IMR-90 (cell line): ENCODE data around the gene UBQLN2. TPM values are rescaled to one million over a fixed set of nuclear protein-coding genes. Genes with fewer than 3 reads are reported as not detected.

ENCODE experiments used
- ATAC-seq: fragments of 200-7000 bp; cut with Tn5 transposase; 2 replicates; pipeline ENCODE4 v1.9.1; 2020; ENCODE audit warnings: low read depth, mild to moderate bottlenecking, moderate library complexity
- BruUV-seq: library from RNA; stranded (reverse); fragments of 400-500 nt; replicated peaks from 2 replicates; lab custom pipeline; 2021; lab: Mats Ljungman, UMichigan
- CTCF ChIA-PET: fragments of 300-600 bp; formaldehyde crosslinking; extraction: SDS; loops from one replicate; lab custom pipeline; 2021; ENCODE audit warnings: antibody characterized with exemption; lab: Yijun Ruan, JAX
- POLR2A ChIA-PET: fragments of 300-600 bp; sonication (Branson Sonifier 250); formaldehyde crosslinking; loops from one replicate; lab custom pipeline; 2022; ENCODE audit warnings: antibody characterized with exemption; ENCODE audit not compliant: unreplicated experiment; lab: Charles Lee
- DNase-seq: peaks from one replicate; pipeline ENCODE4 v3.0.0; 2013
- H2AFZ ChIP-seq: replicated peaks from 2 replicates; pipeline ENCODE3; 2013; ENCODE audit warnings: low read length, mild to moderate bottlenecking; ENCODE audit not compliant: poor library complexity
- H2AK5ac ChIP-seq: 2 replicates; pipeline ENCODE4 v1.6.1; 2013; ENCODE audit warnings: low read depth, low read length, inconsistent platforms
- H2AK9ac ChIP-seq: replicated peaks from 2 replicates; pipeline ENCODE3; 2013; ENCODE audit warnings: mild to moderate bottlenecking, low read depth, low read length, moderate library complexity; ENCODE audit not compliant: poor library complexity
- H2BK120ac ChIP-seq: 2 replicates; pipeline ENCODE4 v1.6.1; 2013; ENCODE audit warnings: low read depth, low read length, inconsistent platforms
- H2BK15ac ChIP-seq: 3 replicates; pipeline ENCODE4 v1.6.1; 2013; ENCODE audit warnings: low read depth, low read length, inconsistent platforms
- H2BK20ac ChIP-seq: 2 replicates; pipeline ENCODE4 v1.6.1; 2013; ENCODE audit warnings: low read depth, mild to moderate bottlenecking, inconsistent platforms, low read length, moderate library complexity
- H2BK5ac ChIP-seq: 2 replicates; pipeline ENCODE4 v1.6.1; 2013; ENCODE audit warnings: mild to moderate bottlenecking, low read depth, low read length, inconsistent platforms; ENCODE audit not compliant: poor library complexity, severe bottlenecking
- H3K14ac ChIP-seq: replicated peaks from 2 replicates; pipeline ENCODE4 v1.6.1; 2013; ENCODE audit warnings: low read depth, low read length, inconsistent platforms
- H3K18ac ChIP-seq: 2 replicates; pipeline ENCODE4 v1.6.1; 2013; ENCODE audit warnings: low read depth, low read length, control low read depth
- H3K23ac ChIP-seq: 2 replicates; pipeline ENCODE4 v1.6.1; 2013; ENCODE audit warnings: low read depth, low read length, inconsistent platforms
- H3K27ac ChIP-seq: 2 replicates; pipeline ENCODE4 v1.5.1; 2013; ENCODE audit warnings: mild to moderate bottlenecking, control low read depth, low read length; ENCODE audit not compliant: insufficient read depth
- H3K27me3 ChIP-seq: 2 replicates; pipeline ENCODE4 v1.6.1; 2013; ENCODE audit warnings: low read length; ENCODE audit not compliant: control insufficient read depth, insufficient read depth
- H3K36me3 ChIP-seq: 2 replicates; pipeline ENCODE4 v1.6.1; 2013; ENCODE audit warnings: low read length, mixed read lengths; ENCODE audit not compliant: control insufficient read depth, insufficient read depth
- H3K4ac ChIP-seq: 2 replicates; pipeline ENCODE4 v1.6.1; 2013; ENCODE audit warnings: low read depth, low read length, inconsistent platforms
- H3K4me1 ChIP-seq: 2 replicates; pipeline ENCODE4 v1.6.1; 2013; ENCODE audit warnings: low read length, mixed read lengths; ENCODE audit not compliant: control insufficient read depth, insufficient read depth
- H3K4me2 ChIP-seq: 2 replicates; pipeline ENCODE4 v1.6.1; 2013; ENCODE audit warnings: low read depth, mild to moderate bottlenecking, control low read depth, low read length, moderate library complexity
- H3K4me3 ChIP-seq: 2 replicates; pipeline ENCODE4 v1.5.1; 2013; ENCODE audit warnings: low read depth, mild to moderate bottlenecking, control low read depth, low read length, moderate library complexity; ENCODE audit not compliant: insufficient read depth
- H3K56ac ChIP-seq: 2 replicates; pipeline ENCODE4 v1.6.1; 2013; ENCODE audit warnings: low read length, inconsistent platforms; ENCODE audit not compliant: insufficient read depth; ENCODE audit errors: extremely low read depth
- H3K79me1 ChIP-seq, 2 experiments: 2 replicates each; pipeline ENCODE4 v1.6.1; 2013; ENCODE audit warnings: low read length in 2 of 2, inconsistent platforms in 1 of 2, low read depth in 1 of 2
- H3K9ac ChIP-seq: 2 replicates; pipeline ENCODE4 v1.6.1; 2013; ENCODE audit warnings: low read depth, low read length, control low read depth
- H3K9me1 ChIP-seq: 2 replicates; pipeline ENCODE4 v1.6.1; 2013; ENCODE audit warnings: low read length, inconsistent platforms; ENCODE audit not compliant: insufficient read depth
- H3K9me3 ChIP-seq: 2 replicates; pipeline ENCODE4 v1.6.1; 2013; ENCODE audit warnings: low read length; ENCODE audit not compliant: control insufficient read depth, insufficient read depth
- H4K20me1 ChIP-seq: 2 replicates; pipeline ENCODE4 v1.6.1; 2013; ENCODE audit warnings: low read length, inconsistent platforms; ENCODE audit not compliant: insufficient read depth
- H4K5ac ChIP-seq: 2 replicates; pipeline ENCODE4 v1.6.1; 2013; ENCODE audit warnings: mild to moderate bottlenecking, low read depth, low read length, control low read depth
- H4K8ac ChIP-seq, 2 experiments: 2 replicates each; pipeline ENCODE4 v1.6.1; 2013; ENCODE audit warnings: low read depth in 2 of 2, low read length in 2 of 2, control low read depth in 1 of 2, inconsistent platforms in 1 of 2
- H4K91ac ChIP-seq: 2 replicates; pipeline ENCODE4 v1.6.1; 2013; ENCODE audit warnings: low read depth, low read length, inconsistent platforms; ENCODE audit not compliant: insufficient read depth
- CEBPB ChIP-seq: IDR thresholded peaks from 2 replicates; pipeline ENCODE4 v1.6.1; 2012; ENCODE audit warnings: low read depth, low read length, improper control_type of control experiment
- WGBS, 2 experiments: methylation state at CpG; one replicate each; pipeline versions ENCODE4 v1.1.5 to v1.1.7; 2013; ENCODE audit warnings: missing lambda C conversion rate in 2 of 2; ENCODE audit not compliant: insufficient read length in 1 of 2; ENCODE audit errors: extremely low coverage in 2 of 2; 5-methylcytosine and 5-hydroxymethylcytosine counted together
- dilution Hi-C: fragments of 300-500 bp; cut with HindIII; formaldehyde crosslinking; loops from one replicate; pipeline ENCODE4 v1.14.3; 2018; ENCODE audit warnings: low sequenced_read_pairs; ENCODE audit not compliant: unreplicated experiment
- in situ Hi-C: fragments of 300-500 bp; cut with MboI; formaldehyde crosslinking; loops from 3 replicates; pipeline ENCODE4 v1.14.3; 2019; ENCODE audit warnings: low sequenced_read_pairs, inconsistent platforms, mixed read lengths
- intact Hi-C: fragments of 100-400 bp; cut with micrococcal nuclease; formaldehyde crosslinking; loops from 2 replicates; pipeline ENCODE4 v1.10.0; 2022
- polyA plus RNA-seq, 3 experiments: library from polyadenylated mRNA; depleted of rRNA; stranded (reverse); fragments of >200 nt; gene quantifications; 2 replicates each; pipeline ENCODE4 v1.2.3, GENCODE V29; 2012; ENCODE audit warnings: low replicate concordance in 1 of 3
- total RNA-seq: library from RNA; depleted of rRNA; stranded (reverse); fragments of >200 nt; gene quantifications from 2 replicates; pipeline ENCODE4 v1.2.3, GENCODE V29; 2012
- TF ChIP-seq, protein P1 (sequence below): fragments of 150-350 bp; IDR thresholded peaks from 2 replicates; pipeline ENCODE4 v1.6.1; 2017; ENCODE audit warnings: mild to moderate bottlenecking, antibody characterized with exemption, low read length, low read depth

The UBQLN2 gene
- total and polyA plus RNA-seq, 2 of the 4 experiments (the other 2 are of a cell fraction) = 4.1 to 24.5 TPM

DNA sequence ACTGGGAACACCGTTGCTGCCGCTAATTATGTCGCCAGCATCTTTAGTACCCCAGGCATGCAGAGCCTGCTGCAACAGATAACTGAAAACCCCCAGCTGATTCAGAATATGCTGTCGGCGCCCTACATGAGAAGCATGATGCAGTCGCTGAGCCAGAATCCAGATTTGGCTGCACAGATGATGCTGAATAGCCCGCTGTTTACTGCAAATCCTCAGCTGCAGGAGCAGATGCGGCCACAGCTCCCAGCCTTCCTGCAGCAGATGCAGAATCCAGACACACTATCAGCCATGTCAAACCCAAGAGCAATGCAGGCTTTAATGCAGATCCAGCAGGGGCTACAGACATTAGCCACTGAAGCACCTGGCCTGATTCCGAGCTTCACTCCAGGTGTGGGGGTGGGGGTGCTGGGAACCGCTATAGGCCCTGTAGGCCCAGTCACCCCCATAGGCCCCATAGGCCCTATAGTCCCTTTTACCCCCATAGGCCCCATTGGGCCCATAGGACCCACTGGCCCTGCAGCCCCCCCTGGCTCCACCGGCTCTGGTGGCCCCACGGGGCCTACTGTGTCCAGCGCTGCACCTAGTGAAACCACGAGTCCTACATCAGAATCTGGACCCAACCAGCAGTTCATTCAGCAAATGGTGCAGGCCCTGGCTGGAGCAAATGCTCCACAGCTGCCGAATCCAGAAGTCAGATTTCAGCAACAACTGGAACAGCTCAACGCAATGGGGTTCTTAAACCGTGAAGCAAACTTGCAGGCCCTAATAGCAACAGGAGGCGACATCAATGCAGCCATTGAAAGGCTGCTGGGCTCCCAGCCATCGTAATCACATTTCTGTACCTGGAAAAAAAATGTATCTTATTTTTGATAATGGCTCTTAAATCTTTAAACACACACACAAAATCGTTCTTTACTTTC is 1.8 kb downstream of the UBQLN2 start:
- H2AK5ac ChIP-seq = 0 out of 2 replicates have a peak overlapping the region, but pooled peaks have one; percentile 36
- H3K27me3 ChIP-seq = no peaks in the 10 kb centered on the region
- ChIA-PET CTCF (no interaction called here), POLR2A (no interaction called here)
- peaks cover 0 to 3% of the 10 kb centered on the region in 2 experiments; a peak in 1 of 4 replicates for H3K79me1 ChIP-seq
- no peak overlapping the region for H2BK15ac ChIP-seq
- H3K9ac ChIP-seq = peak overlapping the region; percentile 95
- intact Hi-C loops = loop anchor here (5.0 to 10.0 kb wide), 3 partner anchors 162 to 1030 kb away; partner anchors contain the start of genes NBDY, RRAGB and ZXDB
- H3K56ac ChIP-seq = 0 out of 2 replicates have a peak overlapping the region, but pooled peaks have one; percentile 10
- H3K36me3 ChIP-seq = peaks cover 9% of the 10 kb centered on the region
- H4K5ac ChIP-seq = no peak overlapping the region
- no peak overlapping the region for H2AFZ ChIP-seq
- no peaks in the 10 kb centered on the region for H3K9me3 ChIP-seq
- H3K9me1 ChIP-seq = no peaks in the 10 kb centered on the region; the same call in 1 of the 2 replicates
- TF ChIP-seq, protein P1, sequence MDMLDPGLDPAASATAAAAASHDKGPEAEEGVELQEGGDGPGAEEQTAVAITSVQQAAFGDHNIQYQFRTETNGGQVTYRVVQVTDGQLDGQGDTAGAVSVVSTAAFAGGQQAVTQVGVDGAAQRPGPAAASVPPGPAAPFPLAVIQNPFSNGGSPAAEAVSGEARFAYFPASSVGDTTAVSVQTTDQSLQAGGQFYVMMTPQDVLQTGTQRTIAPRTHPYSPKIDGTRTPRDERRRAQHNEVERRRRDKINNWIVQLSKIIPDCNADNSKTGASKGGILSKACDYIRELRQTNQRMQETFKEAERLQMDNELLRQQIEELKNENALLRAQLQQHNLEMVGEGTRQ = no peak
- TF ChIP-seq CEBPB = no peak
- ATAC-seq (no peak), DNase-seq (peak; percentile 5)
- no TSS peak for BruUV-seq
- H3K4me3 ChIP-seq = peak overlapping the region; percentile 93
- H3K23ac ChIP-seq = 0 out of 2 replicates have a peak overlapping the region, but pooled peaks have one; percentile 27
- WGBS, 2 experiments = 33% methylated on average over 9 of the region's 20 CpGs; no CpG with 5 or more reads in 1 of the 2 experiments
- no peak overlapping the region for H4K8ac ChIP-seq
- no peak overlapping the region for H3K18ac ChIP-seq
- H2BK5ac ChIP-seq = no peak overlapping the region
- H2BK20ac ChIP-seq = no peak overlapping the region
- H4K91ac ChIP-seq = no peak overlapping the region
- peak overlapping the region; percentile 73 for H3K4me2 ChIP-seq
- peak overlapping the region; percentile 89 for H2AK9ac ChIP-seq
- peaks cover 25% of the 10 kb centered on the region for H4K20me1 ChIP-seq
- 0 out of 2 replicates have a peak overlapping the region, but pooled peaks have one; percentile 19 for H3K14ac ChIP-seq
- peak overlapping the region; percentile 15; the same call in 1 of the 2 replicates for H3K4ac ChIP-seq
- H2BK120ac ChIP-seq = no peak overlapping the region
- H3K27ac ChIP-seq = peak overlapping the region; percentile 99
- in situ Hi-C loops = no loop called here
- H3K4me1 ChIP-seq = no peaks in the 10 kb centered on the region; the same call in 1 of the 2 replicates
- dilution Hi-C loops = no loop called here
